Heart left ventricle (tissue), 16 donors: ENCODE data around the gene LINGO1. TPM values are rescaled to one million over a fixed set of nuclear protein-coding genes. Genes with fewer than 3 reads are reported as not detected.

ENCODE experiments used
- ATAC-seq, 4 donors: fragments of 200-7000 bp; cut with Tn5 transposase; one replicate each; pipeline ENCODE4 v1.9.1; 2020 to 2022; ENCODE audit warnings: moderate library complexity in 4 of 4, mild to moderate bottlenecking in 3 of 4, moderate number of reproducible peaks in 1 of 4
- DNase-seq, 5 donors: peaks; one replicate each; pipeline ENCODE4 v3.0.0-alpha.2; 2020
- H3K27ac ChIP-seq, 12 donors: fragments of 200-600 bp; sonication (generic) in 4 of 12; one replicate each; pipeline versions ENCODE4 v1.5.0 to v1.8.0; 2016 to 2022; ENCODE audit warnings: mild to moderate bottlenecking in 2 of 12
- H3K27me3 ChIP-seq, 9 donors: fragments of 200-600 bp; sonication (generic) in 2 of 9; one replicate each; pipeline versions ENCODE4 v1.5.1 to v1.8.0; 2016 to 2022; ENCODE audit warnings: mild to moderate bottlenecking in 3 of 9
- H3K36me3 ChIP-seq, 9 donors: fragments of 200-600 bp; sonication (generic) in 2 of 9; one replicate each; pipeline versions ENCODE4 v1.5.0 to v1.8.0; 2018 to 2022; ENCODE audit warnings: mild to moderate bottlenecking in 2 of 9
- H3K4me1 ChIP-seq, 12 donors: fragments of 200-600 bp; sonication (generic) in 4 of 12; one replicate each; pipeline versions ENCODE4 v1.5.0 to v1.8.0; 2016 to 2022; ENCODE audit warnings: mild to moderate bottlenecking in 3 of 12
- H3K4me3 ChIP-seq, 12 donors: fragments of 200-600 bp; sonication (generic) in 4 of 12; one replicate each; pipeline versions ENCODE4 v1.5.0 to v1.8.0; 2017 to 2022; ENCODE audit warnings: mild to moderate bottlenecking in 9 of 12, moderate library complexity in 4 of 12
- H3K9me3 ChIP-seq, 12 donors: fragments of 200-600 bp; sonication (generic) in 4 of 12; one replicate each; pipeline versions ENCODE4 v1.5.0 to v1.8.0; 2016 to 2022; ENCODE audit warnings: mild to moderate bottlenecking in 1 of 12
- POLR2A ChIP-seq, 2 donors: fragments of 450-650 bp; IDR thresholded peaks; one replicate each; pipeline ENCODE4 v1.6.1; 2017; ENCODE audit warnings: antibody characterized with exemption in 2 of 2, mild to moderate bottlenecking in 2 of 2, moderate library complexity in 2 of 2
- WGBS, 4 donors: extraction: QIAGEN DNeasy Blood & Tissue Kit in 2 of 4; methylation state at CpG; one replicate each; pipeline versions ENCODE4 v1.1.5 to v1.1.7; 2013 to 2018; 5-methylcytosine and 5-hydroxymethylcytosine counted together
- intact Hi-C, 10 donors: fragments of 100-400 bp; cut with DNase I; formaldehyde crosslinking; loops; one replicate each; pipeline versions ENCODE4 v1.11.1 to v1.14.2; 2022
- polyA plus RNA-seq, 2 donors: library from polyadenylated mRNA; stranded (reverse); fragments of 200-250 nt; gene quantifications; one replicate each; pipeline ENCODE4 v1.2.3, GENCODE V29; 2013
- total RNA-seq, 9 donors: library from RNA; depleted of rRNA in 2 of 9; stranded (reverse); fragments of >200 nt in 2 of 9; fragmentation: NEBNext Ultra II Directional in 3 of 9; extraction: Animal tissue kit (Norgen Biotek cat#: 25700) in 3 of 9; gene quantifications; one replicate each; pipeline versions ENCODE4 v1.1.0 to v1.2.4, GENCODE V29; 2016 to 2023
- TF ChIP-seq, protein P1 (sequence below), 12 donors: fragments of 200-600 bp; sonication (generic) in 4 of 12; IDR thresholded peaks; one replicate each; pipeline versions ENCODE4 v1.5.0 to v1.8.0; 2018 to 2022; ENCODE audit warnings: antibody characterized with exemption in 12 of 12, mild to moderate bottlenecking in 5 of 12
- donor health status: ischemic (EF 13 %, LVEDD 7.1; RV severe dilation, severe dysfunction).
- donor health status: healthy with polysubstance abuse.
- donor health status: DM: no; HTN: yes; CAD: no.
- donor health status: DM: no; HTN: no; CAD: no.
- donor health status: ischemic (EF 25% LVEDD 6.9; RV normal size, moderate dysfunction).
- donor health status: ischemic (EF 25% LVEDD 5.7; RV mildly dilated, moderate dysfunction).
- donor health status: healthy.
- donor health status: DM: yes; HTN: yes; CAD: no.
- donor health status: ischemic (EF 35%, LVEDD 5.7; RV mildly dilated, moderate dysfunction).
- donor health status: nonischemic (EF 11% LVEDD 7.7; RV severe dilation, severe dysfunction).
- donor health status: DM: yes; HTN: yes; CAD: no.
- donor health status: PGD.
- donor health status: ischemic (EF 29% LVEDD 5.4; RV normal size, mild dysfunction).
- donor health status: nonischemic (EF 23%, LVEDD 6.1; RV moderate dilation, normal function).

Gene LINGO1
- total and polyA plus RNA-seq, 11 donors = 0.49 to 4.0 (median 1.7) TPM

DNA sequence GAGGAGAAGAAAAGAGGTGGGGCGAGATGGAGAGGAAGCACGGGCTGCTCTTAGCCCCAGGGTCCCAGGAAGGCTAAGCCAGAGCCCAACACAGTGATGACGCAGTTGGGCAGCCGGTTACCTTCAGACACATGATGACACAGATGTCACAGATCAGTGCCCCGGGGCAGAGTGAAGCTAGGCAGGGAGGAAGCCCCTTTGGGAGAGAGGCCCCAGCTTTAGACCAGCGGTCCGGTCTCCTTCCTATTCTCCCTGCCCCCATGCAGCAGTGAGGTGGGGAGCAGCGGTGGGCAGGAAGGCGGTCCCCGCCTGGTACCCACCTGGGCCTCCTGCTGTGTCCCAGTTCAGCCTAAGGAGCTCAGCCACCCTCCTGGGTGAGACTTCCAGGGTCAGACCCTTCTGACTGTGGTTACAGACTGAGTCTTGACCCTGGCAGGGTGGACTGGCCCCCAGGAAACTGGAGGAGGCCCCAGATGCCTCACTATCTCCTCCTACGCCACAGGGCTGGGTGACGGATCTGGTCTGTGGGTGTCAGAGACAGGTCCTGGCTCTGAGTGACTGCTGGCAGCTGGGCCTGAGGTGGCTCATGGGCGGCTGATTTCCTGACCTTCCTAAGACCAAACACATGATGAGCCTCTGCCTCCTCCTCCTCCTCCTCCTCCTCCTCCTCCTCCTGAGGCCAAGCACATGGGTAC is 38.8 kb upstream of the LINGO1 start:
- no peaks in the 10 kb centered on the region for H3K36me3 ChIP-seq
- DNase-seq (peak in 2 of 5 donors; percentile 20 to 46), ATAC-seq (peak in 3 of 4 donors; percentile 58 to 75 (median 61))
- no peak for TF ChIP-seq POLR2A (IDR thresholded peaks at IDR 0.05)
- TF ChIP-seq, protein P1, sequence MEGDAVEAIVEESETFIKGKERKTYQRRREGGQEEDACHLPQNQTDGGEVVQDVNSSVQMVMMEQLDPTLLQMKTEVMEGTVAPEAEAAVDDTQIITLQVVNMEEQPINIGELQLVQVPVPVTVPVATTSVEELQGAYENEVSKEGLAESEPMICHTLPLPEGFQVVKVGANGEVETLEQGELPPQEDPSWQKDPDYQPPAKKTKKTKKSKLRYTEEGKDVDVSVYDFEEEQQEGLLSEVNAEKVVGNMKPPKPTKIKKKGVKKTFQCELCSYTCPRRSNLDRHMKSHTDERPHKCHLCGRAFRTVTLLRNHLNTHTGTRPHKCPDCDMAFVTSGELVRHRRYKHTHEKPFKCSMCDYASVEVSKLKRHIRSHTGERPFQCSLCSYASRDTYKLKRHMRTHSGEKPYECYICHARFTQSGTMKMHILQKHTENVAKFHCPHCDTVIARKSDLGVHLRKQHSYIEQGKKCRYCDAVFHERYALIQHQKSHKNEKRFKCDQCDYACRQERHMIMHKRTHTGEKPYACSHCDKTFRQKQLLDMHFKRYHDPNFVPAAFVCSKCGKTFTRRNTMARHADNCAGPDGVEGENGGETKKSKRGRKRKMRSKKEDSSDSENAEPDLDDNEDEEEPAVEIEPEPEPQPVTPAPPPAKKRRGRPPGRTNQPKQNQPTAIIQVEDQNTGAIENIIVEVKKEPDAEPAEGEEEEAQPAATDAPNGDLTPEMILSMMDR (IDR thresholded peaks at IDR 0.05) = no peak
- intact Hi-C loops = no loop called here
- no peak overlapping the region for H3K4me3 ChIP-seq
- H3K27ac ChIP-seq = no peak overlapping the region
- peaks cover 0 to 15% (median 3%) of the 10 kb centered on the region in 9 donors for H3K27me3 ChIP-seq
- H3K4me1 ChIP-seq = peaks cover 0 to 16% (median 0%) of the 10 kb centered on the region in 12 donors
- no peaks in the 10 kb centered on the region for H3K9me3 ChIP-seq
- WGBS, 4 donors = 57 to 64% (median 61%) methylated on average over 8 to 13 of the region's 13 CpGs

DNA sequence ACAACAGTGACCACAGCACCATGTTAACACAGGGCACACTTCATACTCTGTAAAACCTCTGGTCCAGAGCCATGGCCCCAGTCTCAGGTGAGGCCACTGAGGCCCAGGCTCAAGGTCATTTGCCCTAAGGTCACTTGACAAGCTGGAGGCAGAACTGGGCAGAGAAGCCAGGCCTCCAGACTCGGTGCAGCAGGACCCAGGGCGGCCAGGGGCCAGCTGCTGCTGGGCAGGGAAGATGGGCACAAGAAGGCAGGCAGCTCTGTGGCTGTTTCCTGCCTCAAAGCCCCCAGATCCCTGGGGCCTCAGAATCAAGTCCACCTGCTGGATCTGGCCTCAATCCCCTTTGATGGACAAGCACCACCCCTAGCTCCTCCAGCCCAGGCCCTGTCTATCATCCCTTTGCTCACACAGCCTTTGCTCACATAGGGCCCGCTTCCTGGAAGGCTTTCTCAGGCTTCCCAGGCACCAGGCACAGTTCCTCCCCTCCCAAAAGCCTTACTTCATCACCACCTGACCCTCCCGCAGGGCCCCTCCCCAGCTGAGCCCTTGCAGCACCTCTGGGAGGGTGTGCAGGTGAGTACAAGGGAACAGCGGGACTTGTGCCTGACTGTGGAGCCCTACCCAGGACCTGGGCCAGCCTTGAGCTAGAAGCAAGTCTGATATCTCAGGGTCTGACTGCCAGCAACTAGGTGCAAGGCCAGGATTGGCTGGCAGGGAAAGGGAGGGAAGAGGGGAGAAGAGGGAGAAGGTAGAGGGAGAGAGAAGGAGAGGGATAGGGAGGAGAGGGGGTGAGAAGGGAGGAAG is 38.0 kb upstream of the LINGO1 start:
- no peak for TF ChIP-seq POLR2A (IDR thresholded peaks at IDR 0.05)
- TF ChIP-seq, protein P1 (IDR thresholded peaks at IDR 0.05) = no peak
- H3K4me3 ChIP-seq = no peak overlapping the region
- 78 to 93% (median 86%) methylated on average over 3 to 5 of the region's 5 CpGs for WGBS, 4 donors
- H3K9me3 ChIP-seq = no peaks in the 10 kb centered on the region
- no peak for ATAC-seq
- no peaks in the 10 kb centered on the region for H3K36me3 ChIP-seq
- peaks cover 0 to 15% (median 3%) of the 10 kb centered on the region in 9 donors for H3K27me3 ChIP-seq
- no peak for DNase-seq
- H3K4me1 ChIP-seq = peaks cover 0 to 9% (median 0%) of the 10 kb centered on the region in 12 donors
- no peak overlapping the region for H3K27ac ChIP-seq
- intact Hi-C loops = no loop called here

DNA sequence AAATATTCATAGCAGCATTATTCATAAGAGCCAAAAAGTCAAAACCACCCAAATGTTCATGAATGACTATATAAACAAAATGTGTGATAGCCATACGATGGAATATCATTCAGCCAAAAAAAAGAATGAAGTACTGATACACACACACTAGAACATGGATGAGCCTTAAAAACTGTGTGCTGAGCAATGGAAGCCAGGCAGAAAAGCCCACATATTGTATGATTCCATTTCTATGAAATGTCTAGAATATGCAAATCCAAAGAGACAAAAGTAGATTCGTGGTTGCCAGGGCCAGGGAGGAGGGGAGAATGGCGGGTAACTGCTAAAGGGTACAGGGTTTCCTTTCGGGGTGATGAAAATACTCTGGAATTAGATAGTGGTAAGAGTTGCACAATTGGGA is 37.2 kb upstream of the LINGO1 start:
- DNase-seq (no peak), ATAC-seq (no peak)
- TF ChIP-seq, protein P1 (IDR thresholded peaks at IDR 0.05) = no peak
- no peak for TF ChIP-seq POLR2A (IDR thresholded peaks at IDR 0.05)
- H3K27ac ChIP-seq = no peak overlapping the region
- H3K36me3 ChIP-seq = no peaks in the 10 kb centered on the region
- peaks cover 0 to 5% (median 0%) of the 10 kb centered on the region in 12 donors for H3K4me1 ChIP-seq
- intact Hi-C loops = loop anchor here in 1 of 10 donors (10.0 kb wide), 1 partner anchor 155 kb away; no protein-coding TSS in a partner anchor
- WGBS, 4 donors = 82 to 89% (median 85%) methylated on average over 4 of the region's 4 CpGs
- no peak overlapping the region for H3K4me3 ChIP-seq
- no peaks in the 10 kb centered on the region for H3K9me3 ChIP-seq
- H3K27me3 ChIP-seq = peaks cover 0 to 15% (median 3%) of the 10 kb centered on the region in 9 donors
